HG03280 (cell line): ENCODE measurements around the gene CACNA1C.
"Not testable (repeated sequence)": the region's sequence is repeated elsewhere in the genome, so short reads cannot be mapped to it uniquely, and the experiment has no call there.

Experiments used
- ATAC-seq: cut with Tn5 transposase; IDR thresholded peaks from one replicate; pipeline ENCODE4 v1.9.1; 2021; ENCODE audit warnings: mild to moderate bottlenecking, moderate library complexity; ENCODE audit not compliant: unreplicated experiment

Gene CACNA1C

GRCh38 chr12:2110127-2110526 is 57.3 kb downstream of the CACNA1C start:
- no peak for ATAC-seq

GRCh38 chr12:2110849-2111566 is 58.2 kb downstream of the CACNA1C start:
- ATAC-seq = no peak

GRCh38 chr12:2111826-2112225 is 59.0 kb downstream of the CACNA1C start:
- ATAC-seq = no peak

- ATAC-seq = no peak
These were observed 59.6 kb downstream of the CACNA1C start for GRCh38 chr12:2112401-2112800.

GRCh38 chr12:2113119-2113912 is 60.5 kb downstream of the CACNA1C start:
- no peak for ATAC-seq

- ATAC-seq = no peak
These were observed 61.3 kb downstream of the CACNA1C start for GRCh38 chr12:2114071-2114470.

GRCh38 chr12:2115101-2115845 is 62.5 kb downstream of the CACNA1C start:
- no peak for ATAC-seq

- no peak for ATAC-seq
These were observed 64.8 kb downstream of the CACNA1C start for GRCh38 chr12:2117541-2117940.

- no peak for ATAC-seq
These were observed 65.3 kb downstream of the CACNA1C start for GRCh38 chr12:2118061-2118460.

- ATAC-seq = no peak
These were observed 65.9 kb downstream of the CACNA1C start for GRCh38 chr12:2118481-2119255.

GRCh38 chr12:2119266-2119665 is 66.5 kb downstream of the CACNA1C start:
- ATAC-seq = no peak

- ATAC-seq = no peak
These were observed 68.4 kb downstream of the CACNA1C start for GRCh38 chr12:2120982-2121758.

GRCh38 chr12:2124466-2125023 is 71.8 kb downstream of the CACNA1C start:
- ATAC-seq = no peak

GRCh38 chr12:2125651-2126522 is 73.1 kb downstream of the CACNA1C start:
- ATAC-seq = no peak

- no peak for ATAC-seq
These were observed 74.1 kb downstream of the CACNA1C start for GRCh38 chr12:2126676-2127406.

GRCh38 chr12:2129076-2129475 is 76.3 kb downstream of the CACNA1C start:
- ATAC-seq = no peak

- not testable (repeated sequence) for ATAC-seq
These were observed 83.1 kb downstream of the CACNA1C start for GRCh38 chr12:2135661-2136418.
